GM10248 (cell line): ENCODE data around the gene METTL24.

Source experiments
- CTCF ChIA-PET: fragments of 300-600 bp; sonication (Branson Sonifier 250); formaldehyde crosslinking; extraction: SDS; loops from one replicate; lab custom pipeline; 2021; ENCODE audit warnings: antibody characterized with exemption; lab: Yijun Ruan, JAX
- POLR2A ChIA-PET: fragments of 350-650 bp; sonication (Branson Sonifier 250); formaldehyde crosslinking; extraction: SDS; loops from one replicate; lab custom pipeline; 2020; ENCODE audit warnings: antibody characterized with exemption; lab: Yijun Ruan, JAX
- DNase-seq: peaks from one replicate; pipeline ENCODE4 v3.0.0; 2012; ENCODE audit errors: extremely low spot score
- TF ChIP-seq, protein P1 (sequence below): IDR thresholded peaks from 2 replicates; pipeline ENCODE4 v1.5.1; 2012; ENCODE audit warnings: mild to moderate bottlenecking, low read depth; ENCODE audit errors: extremely low read depth, missing control alignments, control extremely low read depth

Gene METTL24

DNA sequence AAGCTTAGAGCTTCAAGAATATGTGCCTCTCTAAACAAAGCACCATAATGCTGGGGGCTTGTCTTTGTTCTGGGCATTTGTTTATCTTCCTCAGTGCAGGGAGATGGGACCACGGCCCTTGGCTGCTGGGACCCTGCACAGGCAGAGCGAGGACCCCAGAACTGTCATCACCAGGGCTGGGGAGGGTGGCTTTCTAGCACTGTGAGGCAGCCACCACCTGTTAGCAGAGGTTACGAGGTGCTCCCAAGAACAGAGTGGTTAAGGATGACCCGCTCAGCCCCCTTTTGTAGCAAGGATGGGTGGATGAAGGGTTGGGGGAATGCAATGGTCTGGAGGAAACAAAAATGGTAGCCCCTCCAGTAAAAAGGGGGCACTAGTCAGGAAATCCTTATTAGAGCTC is 34.9 kb downstream of the METTL24 start:
- CTCF ChIA-PET: no interaction called here
- POLR2A ChIA-PET: no interaction called here
- TF ChIP-seq, protein P1, sequence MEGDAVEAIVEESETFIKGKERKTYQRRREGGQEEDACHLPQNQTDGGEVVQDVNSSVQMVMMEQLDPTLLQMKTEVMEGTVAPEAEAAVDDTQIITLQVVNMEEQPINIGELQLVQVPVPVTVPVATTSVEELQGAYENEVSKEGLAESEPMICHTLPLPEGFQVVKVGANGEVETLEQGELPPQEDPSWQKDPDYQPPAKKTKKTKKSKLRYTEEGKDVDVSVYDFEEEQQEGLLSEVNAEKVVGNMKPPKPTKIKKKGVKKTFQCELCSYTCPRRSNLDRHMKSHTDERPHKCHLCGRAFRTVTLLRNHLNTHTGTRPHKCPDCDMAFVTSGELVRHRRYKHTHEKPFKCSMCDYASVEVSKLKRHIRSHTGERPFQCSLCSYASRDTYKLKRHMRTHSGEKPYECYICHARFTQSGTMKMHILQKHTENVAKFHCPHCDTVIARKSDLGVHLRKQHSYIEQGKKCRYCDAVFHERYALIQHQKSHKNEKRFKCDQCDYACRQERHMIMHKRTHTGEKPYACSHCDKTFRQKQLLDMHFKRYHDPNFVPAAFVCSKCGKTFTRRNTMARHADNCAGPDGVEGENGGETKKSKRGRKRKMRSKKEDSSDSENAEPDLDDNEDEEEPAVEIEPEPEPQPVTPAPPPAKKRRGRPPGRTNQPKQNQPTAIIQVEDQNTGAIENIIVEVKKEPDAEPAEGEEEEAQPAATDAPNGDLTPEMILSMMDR: no peak
- no peak for DNase-seq

GRCh38 chr6:110322874-110323242 is 35.3 kb downstream of the METTL24 start:
- ChIA-PET POLR2A (no interaction called here), CTCF (no interaction called here)
- TF ChIP-seq, protein P1: no peak
- no peak for DNase-seq

DNA sequence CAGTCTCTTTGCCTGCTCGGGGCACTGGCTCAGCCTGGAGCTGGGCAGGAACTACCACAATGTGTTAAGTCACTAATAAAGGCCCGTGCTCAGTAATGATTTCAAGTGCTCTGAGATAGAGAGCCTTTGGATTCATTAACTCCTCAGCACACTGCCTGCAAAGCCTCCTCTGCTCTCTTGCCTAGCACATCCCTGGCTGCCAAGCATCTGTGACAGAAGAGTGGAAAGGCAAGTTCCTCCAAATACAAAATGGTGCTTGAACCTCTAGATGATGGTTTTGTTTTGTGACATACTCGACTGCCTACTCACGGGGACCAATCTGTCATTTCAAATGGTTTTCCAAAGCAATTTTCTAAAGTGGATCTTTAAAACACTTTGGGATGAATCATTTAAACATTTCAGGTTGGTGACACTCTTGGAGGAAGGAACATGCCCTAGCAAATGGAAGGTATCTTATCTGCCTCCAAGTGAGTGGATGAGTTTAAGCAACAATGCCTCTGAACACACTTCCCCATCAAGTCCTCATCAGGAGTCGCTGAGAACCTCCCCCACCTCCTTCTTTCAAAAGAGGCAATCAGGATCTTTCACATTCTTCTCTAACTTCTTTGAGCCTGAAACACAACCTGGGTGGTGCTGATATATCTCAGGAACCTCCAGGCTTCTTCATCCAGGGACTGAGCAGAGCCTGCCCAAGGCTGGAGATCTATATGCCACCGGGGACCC is 35.8 kb downstream of the METTL24 start:
- TF ChIP-seq, protein P1: no peak
- ChIA-PET CTCF (interaction anchor here (1.2 kb wide), 1 partner anchor 9 kb away, joined by 3 read pairs; no protein-coding TSS in a partner anchor), POLR2A (no interaction called here)
- no peak for DNase-seq

DNA sequence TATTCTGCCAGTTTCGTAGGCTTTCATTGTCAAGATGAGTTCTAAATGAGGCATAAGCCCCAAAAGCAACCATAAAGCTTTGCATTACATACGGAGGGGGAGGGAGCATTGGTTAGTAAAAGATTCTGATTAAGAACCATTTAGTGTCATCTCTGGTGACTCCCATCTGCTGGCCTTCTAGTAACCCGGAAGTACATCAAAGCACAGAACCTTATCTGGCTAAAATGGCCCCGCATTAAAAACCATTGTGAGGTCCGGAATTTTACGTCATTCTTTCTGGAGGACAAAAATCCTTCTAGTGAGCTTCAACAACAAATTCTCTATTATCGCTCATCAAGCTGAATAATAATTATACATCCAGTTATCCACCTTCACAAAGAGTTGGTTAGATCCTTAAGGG is 37.8 kb downstream of the METTL24 start:
- POLR2A ChIA-PET: no interaction called here
- CTCF ChIA-PET: interaction anchor here (0.9 to 1.6 kb wide), 2 partner anchors 24 to 81 kb away, joined by 3 read pairs; no protein-coding TSS in a partner anchor
- TF ChIP-seq, protein P1: no peak
- no peak for DNase-seq

- ChIA-PET CTCF (interaction anchor here (0.9 to 1.6 kb wide), 2 partner anchors 25 to 81 kb away, joined by 3 read pairs; no protein-coding TSS in a partner anchor), POLR2A (no interaction called here)
- TF ChIP-seq, protein P1: no peak
- no peak for DNase-seq
Observed at GRCh38 chr6:110319843-110320242, 38.3 kb downstream of the METTL24 start.

GRCh38 chr6:110319381-110319780 is 38.8 kb downstream of the METTL24 start:
- POLR2A ChIA-PET: no interaction called here
- no peak for DNase-seq
- TF ChIP-seq, protein P1: no peak
- CTCF ChIA-PET: no interaction called here
